ENCODE data around the gene SRCAP. TPM values are rescaled to one million over a fixed set of nuclear protein-coding genes. Genes with fewer than 3 reads are reported as not detected.

Gene SRCAP
- total RNA-seq, 2 experiments from 2014 or later, result 59.5 to 60.1 TPM

DNA sequence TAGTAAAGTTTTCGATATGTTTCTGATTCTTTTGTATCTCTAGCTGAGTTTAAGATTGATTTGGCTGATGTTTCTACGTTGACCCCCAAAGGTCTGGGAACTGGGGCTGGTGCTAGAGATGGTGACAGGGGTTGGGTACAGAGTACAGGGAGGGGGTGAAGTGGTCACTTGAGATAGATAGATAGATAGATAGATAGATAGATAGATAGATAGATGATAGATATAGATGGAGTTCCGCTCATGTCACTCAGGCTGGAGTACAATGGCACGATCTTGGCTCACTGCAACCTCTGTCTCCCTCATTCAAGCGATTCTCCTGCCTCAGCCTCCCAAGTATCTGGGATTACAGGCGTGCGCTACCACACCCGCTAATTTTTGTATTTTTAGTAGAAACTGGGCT lies 42.6 kb upstream of the SRCAP start:
- no peak for DNase-seq
- intact Hi-C loops (cut with DNase I, micrococcal nuclease), result loop anchor here in 1 of 2 experiments (5.0 kb wide), 1 partner anchor 284 kb away; the partner anchor contains the start of genes MYL11 and TBC1D10B
- ChIA-PET CTCF (no interaction called here), POLR2A (interaction anchor here (1.2 kb wide), 1 partner anchor 38 kb away, joined by 4 read pairs; no protein-coding TSS in a partner anchor)
- H3K9me3 Mint-ChIP-seq, result no peaks in the 10 kb centered on the region
- no peak overlapping the region for H3K4me3 ChIP-seq (ENCODE audit: low read length)
- H3K4me1 ChIP-seq (ENCODE audit: insufficient read depth, low read length), result peaks cover 50% of the 10 kb centered on the region
- H3K4me1 Mint-ChIP-seq (ENCODE audit: low read depth), result peaks cover 46% of the 10 kb centered on the region
- H3K27me3 ChIP-seq (ENCODE audit: control insufficient read depth in 1 of 2, insufficient read depth in 2 of 2, low read length in 2 of 2), result no peaks in the 10 kb centered on the region
- peak overlapping the region; percentile 62 for H3K4me3 Mint-ChIP-seq
- H3K27ac ChIP-seq (ENCODE audit: low read depth in 1 of 2, low read length in 2 of 2), result no peak overlapping the region
- H3K27ac Mint-ChIP-seq, result peak overlapping the region; percentile 99
- TF ChIP-seq, protein P1, sequence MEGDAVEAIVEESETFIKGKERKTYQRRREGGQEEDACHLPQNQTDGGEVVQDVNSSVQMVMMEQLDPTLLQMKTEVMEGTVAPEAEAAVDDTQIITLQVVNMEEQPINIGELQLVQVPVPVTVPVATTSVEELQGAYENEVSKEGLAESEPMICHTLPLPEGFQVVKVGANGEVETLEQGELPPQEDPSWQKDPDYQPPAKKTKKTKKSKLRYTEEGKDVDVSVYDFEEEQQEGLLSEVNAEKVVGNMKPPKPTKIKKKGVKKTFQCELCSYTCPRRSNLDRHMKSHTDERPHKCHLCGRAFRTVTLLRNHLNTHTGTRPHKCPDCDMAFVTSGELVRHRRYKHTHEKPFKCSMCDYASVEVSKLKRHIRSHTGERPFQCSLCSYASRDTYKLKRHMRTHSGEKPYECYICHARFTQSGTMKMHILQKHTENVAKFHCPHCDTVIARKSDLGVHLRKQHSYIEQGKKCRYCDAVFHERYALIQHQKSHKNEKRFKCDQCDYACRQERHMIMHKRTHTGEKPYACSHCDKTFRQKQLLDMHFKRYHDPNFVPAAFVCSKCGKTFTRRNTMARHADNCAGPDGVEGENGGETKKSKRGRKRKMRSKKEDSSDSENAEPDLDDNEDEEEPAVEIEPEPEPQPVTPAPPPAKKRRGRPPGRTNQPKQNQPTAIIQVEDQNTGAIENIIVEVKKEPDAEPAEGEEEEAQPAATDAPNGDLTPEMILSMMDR (IDR thresholded peaks at IDR 0.05), result no peak
- H3K9me3 ChIP-seq (ENCODE audit: control insufficient read depth in 1 of 2, insufficient read depth in 1 of 2, low read length in 2 of 2), result no peaks in the 10 kb centered on the region
- no peak for ATAC-seq (ENCODE audit: poor library complexity)
- H3K27me3 Mint-ChIP-seq, result no peaks in the 10 kb centered on the region
- peaks cover 52% of the 10 kb centered on the region for H3K36me3 ChIP-seq (ENCODE audit: insufficient read depth, low read length)
- peaks cover 76% of the 10 kb centered on the region for H3K36me3 Mint-ChIP-seq (ENCODE audit: low read depth)

DNA sequence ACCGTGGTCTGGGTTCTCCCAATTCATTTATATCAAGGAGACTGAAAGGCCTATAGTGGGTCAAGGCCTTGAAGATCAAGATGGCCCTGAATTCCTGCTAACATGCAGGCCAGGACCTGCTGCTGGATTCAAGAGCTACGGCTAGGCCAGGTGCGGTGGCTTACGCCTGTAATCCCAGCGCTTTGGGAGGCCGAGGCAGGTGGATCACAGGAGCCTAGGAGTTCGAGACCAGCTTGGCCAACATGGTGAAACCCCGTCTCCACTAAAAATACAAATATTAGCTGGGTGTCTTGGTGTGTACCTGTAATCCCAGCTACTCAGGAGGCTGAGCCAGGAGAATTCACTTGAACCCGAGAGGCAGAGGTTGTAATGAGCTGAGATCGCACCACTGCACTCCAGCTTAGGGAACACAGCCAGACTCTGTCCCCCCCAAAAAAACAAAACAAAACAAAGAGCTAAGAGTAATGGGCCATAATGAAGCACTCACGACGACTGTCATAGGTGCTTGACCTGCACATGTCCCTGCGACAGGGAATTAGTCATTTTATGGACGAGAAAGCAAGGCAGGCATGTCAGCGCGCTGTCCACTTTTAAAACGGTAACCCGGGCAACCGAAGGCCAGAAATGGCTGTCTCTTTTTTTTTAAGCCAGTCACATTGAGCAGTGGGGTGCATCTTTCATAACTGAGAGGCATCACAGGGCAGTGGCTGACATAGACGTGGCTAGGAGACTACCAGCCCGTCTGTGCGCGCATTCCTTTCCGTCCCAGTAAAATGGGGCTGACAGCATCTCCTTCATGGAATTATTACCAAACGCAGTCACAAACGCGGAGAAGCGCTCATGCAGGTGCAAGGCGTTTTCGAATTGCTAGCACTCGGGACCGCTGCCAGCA lies 41.8 kb upstream of the SRCAP start:
- DNase-seq, result peak in 1 of 14 experiments; percentile 16
- Histone ChIP-seq H3K27me3 (ENCODE audit: control insufficient read depth in 1 of 2, insufficient read depth in 2 of 2, low read length in 2 of 2) (no peaks in the 10 kb centered on the region), H3K36me3 (ENCODE audit: insufficient read depth, low read length) (peaks cover 60% of the 10 kb centered on the region), H3K9me3 (ENCODE audit: control insufficient read depth in 1 of 2, insufficient read depth in 1 of 2, low read length in 2 of 2) (no peaks in the 10 kb centered on the region), H3K4me1 (ENCODE audit: insufficient read depth, low read length) (peaks cover 50% of the 10 kb centered on the region), H3K4me3 (ENCODE audit: low read length) (peak overlapping the region; percentile 54), H3K27ac (ENCODE audit: low read depth in 1 of 2, low read length in 2 of 2) (peak overlapping the region; percentile 73 to 81)
- TF ChIP-seq, protein P1 (IDR thresholded peaks at IDR 0.05), result no peak
- Mint-ChIP-seq H3K27me3 (no peaks in the 10 kb centered on the region), H3K36me3 (ENCODE audit: low read depth) (peaks cover 77% of the 10 kb centered on the region), H3K27ac (peak overlapping the region; percentile 99), H3K4me3 (peak overlapping the region; percentile 84), H3K9me3 (no peaks in the 10 kb centered on the region), H3K4me1 (ENCODE audit: low read depth) (peaks cover 48% of the 10 kb centered on the region)
- ChIA-PET POLR2A (interaction anchor here (1.4 kb wide), 1 partner anchor 199 kb away, joined by 5 read pairs; no protein-coding TSS in a partner anchor), CTCF (interaction anchor here (1.0 kb wide), 1 partner anchor 28 kb away, joined by 3 read pairs; no protein-coding TSS in a partner anchor)
- intact Hi-C loops (cut with DNase I, micrococcal nuclease), result loop anchor here in 1 of 2 experiments (5.0 kb wide), 1 partner anchor 285 kb away; the partner anchor contains the start of genes MYL11 and TBC1D10B
- ATAC-seq (ENCODE audit: poor library complexity), result no peak

DNA sequence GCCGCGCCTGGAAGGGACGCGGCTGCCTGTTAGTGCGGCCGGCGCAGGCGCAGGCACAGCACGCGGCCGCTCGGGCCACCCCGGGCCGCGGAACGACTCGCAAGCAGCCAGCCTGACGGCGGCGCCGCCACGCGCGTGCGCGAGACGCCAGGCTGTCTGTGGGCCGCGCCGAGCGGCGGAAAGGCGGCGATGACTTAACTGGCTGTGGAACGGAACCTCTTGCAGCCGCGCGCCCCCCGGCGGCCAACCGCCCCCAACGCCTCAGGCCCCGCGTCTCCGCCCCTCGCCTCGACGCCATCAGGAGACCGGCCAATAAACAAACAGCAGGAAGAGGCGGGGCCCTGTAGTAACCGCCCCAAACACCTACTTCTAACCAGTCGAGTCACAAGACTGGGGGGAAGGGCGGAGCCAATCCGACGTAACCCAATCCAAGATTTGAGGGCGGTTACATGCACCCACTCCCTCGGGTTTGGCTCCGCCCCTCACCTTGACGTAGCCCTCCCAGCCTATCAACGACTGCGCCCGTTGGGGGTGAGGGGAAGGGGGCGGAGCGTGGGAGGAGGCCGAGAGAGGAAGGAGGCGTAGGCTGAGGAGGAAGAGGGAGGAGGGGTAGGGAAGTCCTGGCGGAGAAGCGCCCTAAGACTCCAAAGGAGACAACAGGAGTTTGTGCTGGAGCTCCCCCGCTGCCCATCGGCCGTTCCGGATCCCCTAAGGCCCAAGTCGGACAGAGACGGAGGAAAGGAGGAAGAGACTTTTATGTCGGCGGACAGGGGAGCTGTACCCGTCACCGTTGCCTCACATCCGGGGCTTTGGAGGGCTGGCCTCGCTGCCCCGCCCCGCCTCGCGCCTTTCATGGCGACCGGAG lies 40.9 kb upstream of the SRCAP start, which contains the start of gene FBRS:
Gene FBRS, plus strand, starts transcription at position 566 of the 865 bp plus-strand sequence. CDS start 1,088 bp downstream, outside the sequence.
- H3K4me3 ChIP-seq (ENCODE audit: low read length), result peak within 1 kb of the TSS; percentile 93
- peaks cover 60% of the 10 kb centered on the region for H3K36me3 ChIP-seq (ENCODE audit: insufficient read depth, low read length)
- Mint-ChIP-seq H3K36me3 (ENCODE audit: low read depth) (peaks cover 74% of the 10 kb centered on the region), H3K4me1 (ENCODE audit: low read depth) (peaks cover 44% of the 10 kb centered on the region), H3K9me3 (no peaks in the 10 kb centered on the region), H3K4me3 (peak within 1 kb of the TSS; percentile 94), H3K27me3 (no peaks in the 10 kb centered on the region), H3K27ac (peak within 1 kb of the TSS; percentile 99)
- H3K9me3 ChIP-seq (ENCODE audit: control insufficient read depth in 1 of 2, insufficient read depth in 1 of 2, low read length in 2 of 2), result no peaks in the 10 kb centered on the region
- ChIA-PET CTCF (interaction anchor here (1.0 to 4.7 kb wide), 9 partner anchors 8 to 123 kb away, joined by 3 to 53 read pairs (median 7); partner anchors contain the start of genes PHKG2, PRR14, ZNF689 and ZNF747), POLR2A (interaction anchor here (0.6 to 4.6 kb wide), 51 partner anchors 8 to 732 kb away, joined by 3 to 88 read pairs (median 5); partner anchors contain the start of genes ALDOA, CORO1A, DCTPP1 and FUS)
- peaks cover 51% of the 10 kb centered on the region for H3K4me1 ChIP-seq (ENCODE audit: insufficient read depth, low read length)
- ATAC-seq (ENCODE audit: poor library complexity) (peak; percentile 74), DNase-seq (peak; percentile 99 to 100 (median 100))
- no peaks in the 10 kb centered on the region for H3K27me3 ChIP-seq (ENCODE audit: control insufficient read depth in 1 of 2, insufficient read depth in 2 of 2, low read length in 2 of 2)
- intact Hi-C loops (cut with DNase I, micrococcal nuclease), result loop anchor here (1.0 to 5.0 kb wide), 7 partner anchors 8 to 795 kb away; partner anchors contain the start of genes PRR14 (in 2 of the 2), CDIPT (in 1 of the 2), DCTPP1 (in 1 of the 2) and MYL11 (in 1 of the 2)
- H3K27ac ChIP-seq (ENCODE audit: low read depth in 1 of 2, low read length in 2 of 2), result peak within 1 kb of the TSS; percentile 99
- TF ChIP-seq, protein P1 (IDR thresholded peaks at IDR 0.05), result peak; percentile 78

Measured in CD4-positive, alpha-beta T cell (primary cell).